Measurements from ENCODE around the gene PRDM16. TPM values are rescaled to one million over a fixed set of nuclear protein-coding genes. Genes with fewer than 3 reads are reported as not detected.

PRDM16 gene
- polyA plus RNA-seq, 1 of the 3 experiments (the other 2 are of a cell fraction): not detected

DNA sequence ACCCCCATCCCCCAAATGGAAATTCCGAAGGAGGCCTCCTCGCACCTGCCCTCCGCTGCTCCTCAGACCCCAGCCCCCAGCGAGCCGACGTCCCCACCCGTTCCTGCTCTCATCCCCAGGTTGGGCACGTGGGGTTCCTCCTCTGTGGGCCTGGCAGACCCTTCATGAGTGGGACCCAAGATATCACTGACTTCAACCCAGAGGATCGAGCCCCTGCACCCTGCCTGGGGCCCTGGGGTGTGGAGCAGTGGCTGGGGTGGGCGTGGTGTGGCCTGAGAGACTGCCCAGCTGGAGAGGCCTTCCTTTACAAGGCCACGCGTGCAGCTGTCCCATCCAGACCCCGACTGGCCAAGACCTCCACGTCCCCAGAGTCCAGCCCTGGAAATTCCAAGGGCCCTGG lies 367.9 kb downstream of the PRDM16 start:
- peaks cover 14% of the 10 kb centered on the region; the same call in 1 of the 2 replicates for H3K27me3 ChIP-seq (ENCODE audit: insufficient read depth)
- 49% methylated on average over 11 of the region's 14 CpGs for WGBS (ENCODE audit: low lambda C conversion rate)
- CTCF ChIA-PET: interaction anchor here (3.1 kb wide), 1 partner anchor 16 kb away, joined by 22 read pairs; no protein-coding TSS in a partner anchor

DNA sequence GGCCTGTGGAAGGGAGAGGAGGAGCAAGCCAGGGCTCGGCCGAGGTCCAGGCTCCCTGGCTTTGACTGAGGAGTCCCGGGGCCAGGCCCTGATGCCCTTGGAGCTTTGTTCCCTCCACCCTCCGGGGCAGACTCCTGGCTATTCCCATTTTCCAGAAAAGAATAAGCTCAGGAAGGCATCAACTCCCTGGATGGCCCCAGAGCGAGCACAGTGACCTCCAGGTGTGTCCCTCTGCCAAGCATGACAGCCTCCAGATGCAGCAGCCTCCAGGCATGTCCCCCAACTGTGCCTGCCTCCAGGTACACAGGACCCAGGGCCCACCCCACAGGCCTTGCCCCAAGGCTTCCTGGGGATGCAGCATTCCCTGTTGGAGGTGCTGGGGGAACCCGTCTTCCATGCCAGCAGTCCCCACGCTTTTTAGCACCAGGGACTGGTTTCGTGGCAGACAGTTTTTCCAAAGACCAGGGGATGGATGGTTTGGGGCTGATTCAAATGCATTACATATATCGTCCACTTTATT lies 369.7 kb downstream of the PRDM16 start:
- Histone ChIP-seq H3K4me1 (ENCODE audit: control insufficient read depth in 1 of 2, insufficient read depth in 2 of 2, low read depth in 1 of 2, low read length in 1 of 2) (no peaks in the 10 kb centered on the region), H2AFZ (ENCODE audit: low read depth) (no peak overlapping the region), H3K27me3 (ENCODE audit: insufficient read depth) (peaks cover 14% of the 10 kb centered on the region; the same call in 1 of the 2 replicates), H3K79me2 (ENCODE audit: insufficient read depth) (no peaks in the 10 kb centered on the region), H3F3A (replicated peaks; ENCODE audit: insufficient read depth) (no peaks in the 10 kb centered on the region), H4K20me1 (ENCODE audit: insufficient read depth) (no peaks in the 10 kb centered on the region), H3K9me2 (no peaks in the 10 kb centered on the region), H3K9ac (no peak overlapping the region), H3K4me3 (ENCODE audit: low read depth in 2 of 2, low read length in 1 of 2) (no peak overlapping the region), H3K9me3 (no peaks in the 10 kb centered on the region), H3K36me3 (replicated peaks in 1 of 2; ENCODE audit: control insufficient read depth in 1 of 2, insufficient read depth in 2 of 2, low read length in 1 of 2) (no peaks in the 10 kb centered on the region), H3K4me2 (no peak overlapping the region), H3K27ac (ENCODE audit: low read depth in 2 of 2, low read length in 1 of 2) (no peak overlapping the region)
- WGBS (ENCODE audit: low lambda C conversion rate): 64% methylated on average over 6 of the region's 9 CpGs
- POLR2A ChIA-PET: no interaction called here
- CTCF ChIA-PET: interaction anchor here (1.0 to 3.1 kb wide), 3 partner anchors 9 to 14 kb away, joined by 3 to 22 read pairs (median 5); no protein-coding TSS in a partner anchor
- DNase-seq: no peak
- TF ChIP-seq, protein P1, sequence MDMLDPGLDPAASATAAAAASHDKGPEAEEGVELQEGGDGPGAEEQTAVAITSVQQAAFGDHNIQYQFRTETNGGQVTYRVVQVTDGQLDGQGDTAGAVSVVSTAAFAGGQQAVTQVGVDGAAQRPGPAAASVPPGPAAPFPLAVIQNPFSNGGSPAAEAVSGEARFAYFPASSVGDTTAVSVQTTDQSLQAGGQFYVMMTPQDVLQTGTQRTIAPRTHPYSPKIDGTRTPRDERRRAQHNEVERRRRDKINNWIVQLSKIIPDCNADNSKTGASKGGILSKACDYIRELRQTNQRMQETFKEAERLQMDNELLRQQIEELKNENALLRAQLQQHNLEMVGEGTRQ (IDR thresholded peaks at IDR 0.05; ENCODE audit: borderline replicate concordance, low read depth, low read length): no peak
- TF ChIP-seq, protein P2, sequence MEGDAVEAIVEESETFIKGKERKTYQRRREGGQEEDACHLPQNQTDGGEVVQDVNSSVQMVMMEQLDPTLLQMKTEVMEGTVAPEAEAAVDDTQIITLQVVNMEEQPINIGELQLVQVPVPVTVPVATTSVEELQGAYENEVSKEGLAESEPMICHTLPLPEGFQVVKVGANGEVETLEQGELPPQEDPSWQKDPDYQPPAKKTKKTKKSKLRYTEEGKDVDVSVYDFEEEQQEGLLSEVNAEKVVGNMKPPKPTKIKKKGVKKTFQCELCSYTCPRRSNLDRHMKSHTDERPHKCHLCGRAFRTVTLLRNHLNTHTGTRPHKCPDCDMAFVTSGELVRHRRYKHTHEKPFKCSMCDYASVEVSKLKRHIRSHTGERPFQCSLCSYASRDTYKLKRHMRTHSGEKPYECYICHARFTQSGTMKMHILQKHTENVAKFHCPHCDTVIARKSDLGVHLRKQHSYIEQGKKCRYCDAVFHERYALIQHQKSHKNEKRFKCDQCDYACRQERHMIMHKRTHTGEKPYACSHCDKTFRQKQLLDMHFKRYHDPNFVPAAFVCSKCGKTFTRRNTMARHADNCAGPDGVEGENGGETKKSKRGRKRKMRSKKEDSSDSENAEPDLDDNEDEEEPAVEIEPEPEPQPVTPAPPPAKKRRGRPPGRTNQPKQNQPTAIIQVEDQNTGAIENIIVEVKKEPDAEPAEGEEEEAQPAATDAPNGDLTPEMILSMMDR (IDR thresholded peaks at IDR 0.05): no peak
- no peak for TF ChIP-seq JUND (IDR thresholded peaks at IDR 0.05)

More for the DNA sequence above, 367.9 kb downstream of the PRDM16 start:
- no peaks in the 10 kb centered on the region for H3K79me2 ChIP-seq (ENCODE audit: insufficient read depth)
- H3K27ac ChIP-seq (ENCODE audit: low read depth in 2 of 2, low read length in 1 of 2): no peak overlapping the region
- no peaks in the 10 kb centered on the region for H3K4me1 ChIP-seq (ENCODE audit: control insufficient read depth in 1 of 2, insufficient read depth in 2 of 2, low read depth in 1 of 2, low read length in 1 of 2)
- H3K9me3 ChIP-seq: no peaks in the 10 kb centered on the region
- TF ChIP-seq RFX5 (IDR thresholded peaks at IDR 0.05; ENCODE audit: low read length) (no peak), TCF12 (IDR thresholded peaks at IDR 0.05) (no peak), FOSL2 (IDR thresholded peaks at IDR 0.05; ENCODE audit: borderline replicate concordance, low read depth) (no peak), FOXJ3 (CRISPR knock-in tag; IDR thresholded peaks at IDR 0.05) (no peak), TEAD4 (IDR thresholded peaks at IDR 0.05; ENCODE audit: borderline replicate concordance, insufficient read depth) (no peak), RXRA (IDR thresholded peaks at IDR 0.05; ENCODE audit: borderline replicate concordance, low read depth) (no peak), GATA2 (CRISPR knock-in tag; IDR thresholded peaks at IDR 0.05) (no peak), GABPA (IDR thresholded peaks at IDR 0.05; ENCODE audit: low read depth) (no peak), POLR2AphosphoS5 (IDR thresholded peaks at IDR 0.05; ENCODE audit: low read depth, low read length) (no peak)
- TF ChIP-seq, protein P1 (IDR thresholded peaks at IDR 0.05; ENCODE audit: borderline replicate concordance, low read depth, low read length): no peak
- TF ChIP-seq, protein P2 (IDR thresholded peaks at IDR 0.05): no peak
- TF ChIP-seq, protein P3, sequence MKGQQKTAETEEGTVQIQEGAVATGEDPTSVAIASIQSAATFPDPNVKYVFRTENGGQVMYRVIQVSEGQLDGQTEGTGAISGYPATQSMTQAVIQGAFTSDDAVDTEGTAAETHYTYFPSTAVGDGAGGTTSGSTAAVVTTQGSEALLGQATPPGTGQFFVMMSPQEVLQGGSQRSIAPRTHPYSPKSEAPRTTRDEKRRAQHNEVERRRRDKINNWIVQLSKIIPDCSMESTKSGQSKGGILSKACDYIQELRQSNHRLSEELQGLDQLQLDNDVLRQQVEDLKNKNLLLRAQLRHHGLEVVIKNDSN (IDR thresholded peaks at IDR 0.05; ENCODE audit: borderline replicate concordance, low read depth): no peak
- H3F3A ChIP-seq (replicated peaks; ENCODE audit: insufficient read depth): no peaks in the 10 kb centered on the region
- H3K9me2 ChIP-seq: no peaks in the 10 kb centered on the region
- DNase-seq: no peak
- no peak overlapping the region for H3K9ac ChIP-seq
- H2AFZ ChIP-seq (ENCODE audit: low read depth): no peak overlapping the region
- H3K36me3 ChIP-seq (replicated peaks in 1 of 2; ENCODE audit: control insufficient read depth in 1 of 2, insufficient read depth in 2 of 2, low read length in 1 of 2): no peaks in the 10 kb centered on the region
- H4K20me1 ChIP-seq (ENCODE audit: insufficient read depth): no peaks in the 10 kb centered on the region
- H3K4me3 ChIP-seq (ENCODE audit: low read depth in 2 of 2, low read length in 1 of 2): no peak overlapping the region
- POLR2A ChIA-PET: no interaction called here
- no peak overlapping the region for H3K4me2 ChIP-seq

Data from SK-N-SH (cell line).